Activated T-cell treated with anti-CD3 and anti-CD28 coated beads, Interleukin-2, amount 50 U/mL, for 72 hours (primary cell): ENCODE data around the gene LRRC51. TPM values are rescaled to one million over a fixed set of nuclear protein-coding genes. Genes with fewer than 3 reads are reported as not detected.

Experiments
- ATAC-seq, 2 donors: fragments of 150-1000 bp; cut with Tn5 transposase; replicated peaks in 1 of 2; 2 replicates each; pipeline ENCODE4 v1.10.0; 2021; ENCODE audit warnings: moderate library complexity in 2 of 2, mild to moderate bottlenecking in 1 of 2
- DNase-seq, 2 donors: peaks; one replicate each; pipeline ENCODE4 v3.0.0; 2021 to 2022; ENCODE audit warnings: mixed read lengths in 1 of 2
- H3K27ac Mint-ChIP-seq: one replicate; pipeline ENCODE4 v1.8.0; 2022; ENCODE audit warnings: mild to moderate bottlenecking, moderate library complexity, mixed read lengths
- H3K27me3 Mint-ChIP-seq: one replicate; pipeline ENCODE4 v1.8.0; 2022; ENCODE audit warnings: low read depth, mixed read lengths
- H3K36me3 Mint-ChIP-seq, 2 donors: one replicate each; pipeline ENCODE4 v1.8.0; 2022; ENCODE audit warnings: mixed read lengths in 2 of 2, mild to moderate bottlenecking in 1 of 2; ENCODE audit not compliant: insufficient read depth in 2 of 2
- H3K4me1 Mint-ChIP-seq: one replicate; pipeline ENCODE4 v1.8.0; 2022; ENCODE audit warnings: low read depth, mixed read lengths
- H3K4me3 Mint-ChIP-seq, 2 donors: one replicate each; pipeline ENCODE4 v1.8.0; 2022; ENCODE audit warnings: mild to moderate bottlenecking in 2 of 2, mixed read lengths in 2 of 2, moderate library complexity in 2 of 2
- H3K9me3 Mint-ChIP-seq, 2 donors: one replicate each; pipeline ENCODE4 v1.8.0; 2022; ENCODE audit warnings: mixed read lengths in 2 of 2
- total RNA-seq, 2 donors: library from RNA; stranded (reverse); gene quantifications; one replicate each; pipeline ENCODE4 v1.2.3, GENCODE V29; 2022

LRRC51 gene
- total RNA-seq, result 1 to 10 TPM; 4.6 to 6.3 TPM

GRCh38 chr11:72080326-72081183 is at the start of gene LRRC51, which contains the start of gene NUMA1:
TSS of gene LRRC51 (plus strand) at chr11:72080850. CDS start at chr11:72089084, 8,234 bp downstream.
TSS of gene NUMA1 (minus strand) at chr11:72080542. CDS start at chr11:72035943, 44,599 bp downstream.
- Mint-ChIP-seq H3K27me3 (no peaks in the 10 kb centered on the region), H3K9me3 (no peaks in the 10 kb centered on the region), H3K36me3 (peaks cover 1% of the 10 kb centered on the region in 2 donors), H3K4me1 (peaks cover 36% of the 10 kb centered on the region), H3K4me3 (peak within 1 kb of the TSS; percentile 99), H3K27ac (peak within 1 kb of the TSS; percentile 89)
- peak; percentile 95 for ATAC-seq
- DNase-seq, result peak; percentile 98 to 99

DNA sequence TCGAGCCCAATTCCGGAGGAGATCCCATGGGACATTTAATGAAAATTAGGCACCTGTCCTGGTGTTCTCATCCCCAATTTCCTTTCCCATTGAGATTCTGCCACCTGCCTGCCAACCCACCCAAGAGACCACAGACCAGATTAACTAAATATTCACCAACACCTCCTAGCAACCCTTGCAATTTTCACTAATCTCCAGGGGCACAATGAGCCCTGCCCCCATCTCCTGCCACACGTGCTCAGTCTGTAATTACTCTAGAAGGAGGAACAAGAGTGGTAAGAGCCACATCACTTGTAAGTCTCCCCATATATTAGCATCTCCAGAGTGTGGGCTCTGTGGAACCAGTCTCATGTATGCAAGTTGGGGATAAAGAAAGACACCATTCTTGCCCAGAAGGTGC is 44.0 kb upstream of the LRRC51 start:
- H3K9me3 Mint-ChIP-seq, result no peaks in the 10 kb centered on the region
- ATAC-seq (no peak), DNase-seq (no peak)
- no peak overlapping the region for H3K4me3 Mint-ChIP-seq
- peaks cover 23% of the 10 kb centered on the region for H3K4me1 Mint-ChIP-seq
- H3K27me3 Mint-ChIP-seq, result no peaks in the 10 kb centered on the region
- H3K36me3 Mint-ChIP-seq, result peaks cover 3 to 12% of the 10 kb centered on the region in 2 donors
- no peak overlapping the region for H3K27ac Mint-ChIP-seq

- H3K27ac Mint-ChIP-seq, result no peak overlapping the region
- ATAC-seq, result no peak
- DNase-seq, result no peak
- H3K27me3 Mint-ChIP-seq, result no peaks in the 10 kb centered on the region
- peaks cover 3 to 12% of the 10 kb centered on the region in 2 donors for H3K36me3 Mint-ChIP-seq
- H3K4me1 Mint-ChIP-seq, result peaks cover 33% of the 10 kb centered on the region
- H3K4me3 Mint-ChIP-seq, result no peak overlapping the region
- H3K9me3 Mint-ChIP-seq, result no peaks in the 10 kb centered on the region
Measured at GRCh38 chr11:72037554-72038311, 42.9 kb upstream of the LRRC51 start.

DNA sequence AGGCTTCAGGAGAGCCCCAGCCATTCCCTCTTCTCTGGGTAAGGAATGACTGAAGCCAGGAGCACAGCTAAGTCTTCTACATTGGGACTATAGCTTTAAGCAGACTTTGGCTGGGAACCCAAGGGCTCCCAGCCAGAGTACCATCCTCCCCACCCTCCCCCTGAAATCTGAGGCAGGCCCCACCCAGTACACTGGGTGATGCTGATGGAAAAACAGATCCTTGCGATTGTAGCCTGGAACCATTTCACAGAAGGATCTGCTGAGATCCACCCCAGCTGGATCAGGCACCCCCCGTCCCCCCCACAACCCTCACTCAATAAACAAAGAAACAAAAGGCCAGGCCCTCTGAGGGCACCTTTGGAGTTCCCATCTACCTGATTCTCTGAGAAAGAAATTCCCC is 42.2 kb upstream of the LRRC51 start:
- no peaks in the 10 kb centered on the region for H3K27me3 Mint-ChIP-seq
- H3K4me1 Mint-ChIP-seq, result peaks cover 38% of the 10 kb centered on the region

DNA sequence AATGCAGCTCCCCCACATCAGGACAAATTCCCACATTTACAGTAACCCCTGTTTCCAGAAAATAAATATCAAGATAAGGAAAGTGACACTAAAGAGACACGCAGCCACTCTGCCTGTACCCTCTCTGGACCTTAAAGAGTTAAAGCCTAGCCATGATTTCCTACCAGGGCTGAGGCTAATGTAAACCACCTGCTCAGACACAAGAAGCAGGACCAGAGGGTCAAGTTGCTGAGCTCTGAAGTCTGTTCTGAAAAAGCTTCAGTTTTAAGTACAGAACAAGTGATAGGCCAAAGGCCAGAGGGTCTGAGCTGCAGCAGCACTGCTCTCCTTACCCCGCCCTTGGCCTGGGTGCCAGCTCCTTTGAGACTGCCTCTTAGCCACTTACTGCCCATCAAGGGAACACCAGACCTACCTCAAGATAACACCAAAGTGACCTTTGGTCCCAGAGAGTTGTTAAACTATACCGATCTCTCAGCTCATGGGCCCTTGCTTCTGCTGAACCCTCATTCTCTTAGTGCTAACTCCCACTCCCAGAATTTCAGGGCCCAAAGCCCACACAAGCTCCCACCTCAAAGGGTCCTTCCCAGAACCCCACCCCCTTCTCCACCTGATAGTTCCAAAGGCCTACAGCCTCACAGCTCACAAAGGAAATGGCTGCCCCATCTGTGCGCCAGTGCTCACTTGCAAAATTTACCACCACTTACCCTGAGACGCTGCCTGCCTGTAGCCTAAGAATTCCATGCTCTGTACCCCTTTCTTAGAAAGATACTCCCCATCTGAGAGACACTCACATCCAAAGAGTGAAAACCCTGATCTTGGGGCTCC is 41.4 kb upstream of the LRRC51 start:
- H3K36me3 Mint-ChIP-seq, result peaks cover 3 to 12% of the 10 kb centered on the region in 2 donors
- peaks cover 38% of the 10 kb centered on the region for H3K4me1 Mint-ChIP-seq
- ATAC-seq (no peak), DNase-seq (peak in 1 of 2 donors; percentile 8)
- no peak overlapping the region for H3K4me3 Mint-ChIP-seq
- H3K9me3 Mint-ChIP-seq, result no peaks in the 10 kb centered on the region
- no peak overlapping the region for H3K27ac Mint-ChIP-seq
- H3K27me3 Mint-ChIP-seq, result no peaks in the 10 kb centered on the region

More for the DNA sequence above, 42.2 kb upstream of the LRRC51 start:
- H3K4me3 Mint-ChIP-seq, result no peak overlapping the region
- ATAC-seq, result no peak
- peaks cover 3 to 12% of the 10 kb centered on the region in 2 donors for H3K36me3 Mint-ChIP-seq
- no peaks in the 10 kb centered on the region for H3K9me3 Mint-ChIP-seq
- no peak for DNase-seq
- H3K27ac Mint-ChIP-seq, result no peak overlapping the region

DNA sequence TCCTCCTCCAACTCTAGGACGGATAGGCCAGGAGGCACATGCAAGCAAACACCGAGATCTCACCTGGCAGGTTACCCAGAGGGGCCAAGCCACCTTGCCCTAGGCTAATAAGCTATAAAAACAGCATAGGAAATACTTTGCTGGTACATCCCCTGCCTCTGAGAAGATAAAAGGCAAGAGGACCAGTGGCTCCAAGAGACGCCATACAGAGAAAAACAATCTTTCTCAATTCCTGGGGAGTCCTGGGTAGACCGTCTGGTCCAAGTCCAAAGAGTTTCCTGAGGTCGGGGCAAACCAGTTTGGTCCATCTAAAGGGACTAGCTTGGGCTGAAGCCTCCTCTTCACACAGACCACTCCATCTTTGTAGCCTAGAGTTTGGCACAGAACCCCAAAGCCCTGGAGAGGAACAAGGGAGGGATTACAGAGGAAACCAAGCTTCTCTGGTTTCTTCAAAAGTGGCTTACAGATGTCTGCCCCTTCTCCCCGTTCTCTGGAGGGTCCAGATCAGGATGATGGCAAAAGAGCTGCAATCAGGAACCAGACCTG is 40.7 kb upstream of the LRRC51 start:
- ATAC-seq, result no peak
- H3K4me3 Mint-ChIP-seq, result no peak overlapping the region

DNA sequence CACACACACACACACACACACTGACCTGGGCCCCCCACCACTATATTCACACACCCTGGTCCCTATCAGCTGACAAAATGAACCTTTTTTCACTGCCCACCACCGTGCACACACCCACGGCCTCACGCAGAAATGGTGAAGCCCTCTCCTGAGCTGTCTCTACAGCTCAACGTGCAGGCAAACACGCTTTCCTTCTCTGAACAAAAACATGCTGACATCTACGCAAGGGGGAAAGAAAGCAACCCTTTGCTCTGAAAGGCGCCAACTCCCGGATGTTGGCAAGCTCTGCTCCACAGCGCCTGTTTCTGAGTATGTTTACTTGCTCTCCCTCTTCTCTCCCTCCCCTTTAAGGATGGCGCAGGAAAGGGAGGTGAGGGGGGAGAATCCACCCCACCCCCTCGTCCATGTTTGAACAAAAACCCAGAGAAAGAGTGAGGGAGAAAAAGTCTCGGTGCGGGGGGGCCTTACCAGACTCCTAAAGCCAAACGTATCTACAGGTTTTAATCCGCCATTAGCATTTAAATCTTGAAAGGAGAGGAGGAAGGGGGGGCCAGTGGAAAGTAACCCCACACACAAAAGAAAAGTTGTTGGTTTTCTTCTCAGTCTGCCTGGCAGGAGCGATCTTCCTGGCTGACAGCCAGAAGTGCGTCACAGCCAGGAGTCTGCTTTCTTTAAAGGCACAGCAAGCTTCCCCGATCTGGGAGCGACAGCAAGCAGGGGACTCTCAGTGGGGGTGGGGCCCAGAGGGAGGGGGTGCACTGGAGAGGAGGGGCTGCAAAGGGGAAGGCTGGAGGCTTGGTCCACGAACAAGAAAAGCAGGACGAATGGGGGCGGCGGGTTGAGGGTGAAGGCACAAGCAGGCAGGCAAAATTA is 39.9 kb upstream of the LRRC51 start:
- Mint-ChIP-seq H3K27me3 (no peaks in the 10 kb centered on the region), H3K4me1 (peaks cover 47% of the 10 kb centered on the region), H3K9me3 (no peaks in the 10 kb centered on the region), H3K36me3 (peaks cover under 1 to 3% of the 10 kb centered on the region in 2 donors), H3K27ac (no peak overlapping the region), H3K4me3 (no peak overlapping the region)
- DNase-seq (peak; percentile 66 to 71), ATAC-seq (peak; percentile 72 to 79)

More for the DNA sequence above, 40.7 kb upstream of the LRRC51 start:
- Mint-ChIP-seq H3K27ac (no peak overlapping the region), H3K27me3 (no peaks in the 10 kb centered on the region), H3K4me1 (peaks cover 43% of the 10 kb centered on the region), H3K36me3 (peaks cover 3 to 9% of the 10 kb centered on the region in 2 donors), H3K9me3 (no peaks in the 10 kb centered on the region)
- DNase-seq, result peak in 1 of 2 donors; percentile 9

- DNase-seq, result peak; percentile 33 to 44
- Mint-ChIP-seq H3K9me3 (no peaks in the 10 kb centered on the region), H3K4me1 (peaks cover 43% of the 10 kb centered on the region), H3K4me3 (no peak overlapping the region), H3K27ac (no peak overlapping the region), H3K27me3 (no peaks in the 10 kb centered on the region), H3K36me3 (peaks cover 0 to 3% of the 10 kb centered on the region in 2 donors)
- ATAC-seq, result peak; percentile 52 to 56
Measured at GRCh38 chr11:72041364-72042063, 39.1 kb upstream of the LRRC51 start.

DNA sequence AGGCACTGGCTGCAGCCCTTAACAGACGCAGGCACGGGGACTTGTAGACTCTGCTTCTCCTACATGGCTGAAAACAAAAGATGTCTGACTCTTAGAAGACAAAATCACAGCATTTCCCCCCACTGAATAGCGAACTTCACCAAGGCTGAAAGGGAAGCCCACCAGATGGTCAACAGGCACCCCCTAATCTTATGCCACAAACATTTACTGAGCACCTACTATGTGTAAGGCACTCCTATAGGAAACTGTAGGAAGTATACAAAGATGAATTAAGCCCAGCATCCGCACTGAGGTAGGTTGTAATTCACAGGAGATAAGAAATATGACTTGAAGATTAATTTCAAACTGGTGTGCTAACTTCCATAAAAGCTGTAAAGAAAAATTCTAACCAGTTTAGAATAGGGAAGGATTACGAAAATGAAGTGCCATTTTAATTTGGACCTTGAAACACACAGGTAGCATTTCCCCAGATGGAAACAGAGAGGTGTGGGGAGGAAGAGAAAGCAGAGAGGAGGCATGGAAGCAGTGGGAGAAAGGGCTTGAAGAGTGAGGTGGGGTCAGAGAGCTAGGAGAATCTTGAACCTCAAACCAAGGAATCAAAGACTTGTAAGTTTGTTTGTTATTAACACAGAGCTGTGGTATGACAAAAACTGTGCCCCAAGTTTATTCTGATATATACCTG is 38.4 kb upstream of the LRRC51 start:
- Mint-ChIP-seq H3K27me3 (no peaks in the 10 kb centered on the region), H3K4me1 (peaks cover 36% of the 10 kb centered on the region), H3K4me3 (no peak overlapping the region), H3K9me3 (no peaks in the 10 kb centered on the region), H3K36me3 (peaks cover 0 to 3% of the 10 kb centered on the region in 2 donors), H3K27ac (no peak overlapping the region)
- DNase-seq (no peak), ATAC-seq (peak in 1 of 2 donors; percentile 14)

GRCh38 chr11:72045849-72046248 is 34.8 kb upstream of the LRRC51 start:
- Mint-ChIP-seq H3K4me1 (peaks cover 34% of the 10 kb centered on the region), H3K27ac (no peak overlapping the region), H3K36me3 (peaks cover 0 to 3% of the 10 kb centered on the region in 2 donors), H3K4me3 (no peak overlapping the region), H3K9me3 (no peaks in the 10 kb centered on the region), H3K27me3 (no peaks in the 10 kb centered on the region)
- ATAC-seq (no peak), DNase-seq (no peak)
